ENCODE measurements around the gene SFMBT2. TPM values are rescaled to one million over a fixed set of nuclear protein-coding genes. Genes with fewer than 3 reads are reported as not detected.

SFMBT2 gene
- total RNA-seq, 1 donor from 2014 or later, result 9.1 TPM

- H3K36me3 Mint-ChIP-seq (ENCODE audit: insufficient read depth), result peaks cover 9% of the 10 kb centered on the region
- DNase-seq (ENCODE audit: low spot score, unreplicated experiment), result no peak
- H3K27me3 Mint-ChIP-seq, result peaks cover 24% of the 10 kb centered on the region
- no peak overlapping the region for H3K4me3 Mint-ChIP-seq (ENCODE audit: low read depth)
- no peak overlapping the region for H3K27ac Mint-ChIP-seq
- H3K4me1 Mint-ChIP-seq (ENCODE audit: low read depth), result peaks cover 19% of the 10 kb centered on the region
- TF ChIP-seq CTCF (IDR thresholded peaks at IDR 0.05; ENCODE audit: unreplicated experiment), result no peak
- no peaks in the 10 kb centered on the region for H3K9me3 Mint-ChIP-seq (ENCODE audit: low read depth)
Observed at GRCh38 chr10:7206412-7207100, 204.3 kb downstream of the SFMBT2 start.

GRCh38 chr10:7205656-7206055 is 205.2 kb downstream of the SFMBT2 start:
- no peak overlapping the region for H3K27ac Mint-ChIP-seq
- H3K4me1 Mint-ChIP-seq (ENCODE audit: low read depth), result peaks cover 19% of the 10 kb centered on the region
- no peak for DNase-seq (ENCODE audit: low spot score, unreplicated experiment)
- peaks cover 24% of the 10 kb centered on the region for H3K27me3 Mint-ChIP-seq
- H3K9me3 Mint-ChIP-seq (ENCODE audit: low read depth), result no peaks in the 10 kb centered on the region
- no peak for TF ChIP-seq CTCF (IDR thresholded peaks at IDR 0.05; ENCODE audit: unreplicated experiment)
- H3K4me3 Mint-ChIP-seq (ENCODE audit: low read depth), result no peak overlapping the region
- peaks cover 9% of the 10 kb centered on the region for H3K36me3 Mint-ChIP-seq (ENCODE audit: insufficient read depth)

GRCh38 chr10:7202793-7203355 is 208.0 kb downstream of the SFMBT2 start:
- H3K4me1 Mint-ChIP-seq (ENCODE audit: low read depth), result peaks cover 19% of the 10 kb centered on the region
- TF ChIP-seq CTCF (IDR thresholded peaks at IDR 0.05; ENCODE audit: unreplicated experiment), result no peak
- H3K27ac Mint-ChIP-seq, result no peak overlapping the region

GRCh38 chr10:7199152-7199760 is 211.6 kb downstream of the SFMBT2 start:
- Mint-ChIP-seq H3K27ac (no peak overlapping the region), H3K9me3 (ENCODE audit: low read depth) (peaks cover 16% of the 10 kb centered on the region), H3K36me3 (ENCODE audit: insufficient read depth) (peaks cover 34% of the 10 kb centered on the region), H3K4me3 (ENCODE audit: low read depth) (no peak overlapping the region), H3K4me1 (ENCODE audit: low read depth) (peaks cover 15% of the 10 kb centered on the region), H3K27me3 (peaks cover 23% of the 10 kb centered on the region)
- DNase-seq (ENCODE audit: low spot score, unreplicated experiment), result no peak
- TF ChIP-seq CTCF (IDR thresholded peaks at IDR 0.05; ENCODE audit: unreplicated experiment), result no peak

More at GRCh38 chr10:7202793-7203355, 208.0 kb downstream of the SFMBT2 start:
- H3K9me3 Mint-ChIP-seq (ENCODE audit: low read depth), result no peaks in the 10 kb centered on the region
- H3K4me3 Mint-ChIP-seq (ENCODE audit: low read depth), result no peak overlapping the region
- peaks cover 9% of the 10 kb centered on the region for H3K36me3 Mint-ChIP-seq (ENCODE audit: insufficient read depth)
- peaks cover 27% of the 10 kb centered on the region for H3K27me3 Mint-ChIP-seq
- DNase-seq (ENCODE audit: low spot score, unreplicated experiment), result no peak

- Mint-ChIP-seq H3K27ac (no peak overlapping the region), H3K4me3 (ENCODE audit: low read depth) (no peak overlapping the region), H3K4me1 (ENCODE audit: low read depth) (no peaks in the 10 kb centered on the region), H3K27me3 (peaks cover 5% of the 10 kb centered on the region), H3K36me3 (ENCODE audit: insufficient read depth) (peaks cover 38% of the 10 kb centered on the region), H3K9me3 (ENCODE audit: low read depth) (peaks cover 16% of the 10 kb centered on the region)
- no peak for TF ChIP-seq CTCF (IDR thresholded peaks at IDR 0.05; ENCODE audit: unreplicated experiment)
- DNase-seq (ENCODE audit: low spot score, unreplicated experiment), result no peak
Observed at GRCh38 chr10:7196284-7196683, 214.6 kb downstream of the SFMBT2 start.
